Activated T-helper 17 cell treated with anti-CD3 and anti-CD28 coated beads, Interleukin-2, amount 50 U/mL, for 72 hours (primary cell): Measurements from ENCODE around the gene KTN1. TPM values are rescaled to one million over a fixed set of nuclear protein-coding genes. Genes with fewer than 3 reads are reported as not detected.

ENCODE experiments used
- ATAC-seq: fragments of 150-1000 bp; cut with Tn5 transposase; replicated peaks from 2 replicates; pipeline ENCODE4 v1.10.0; 2021; ENCODE audit warnings: mild to moderate bottlenecking, moderate library complexity
- H3K27ac Mint-ChIP-seq: one replicate; pipeline ENCODE4 v1.8.0; 2022; ENCODE audit warnings: mixed read lengths
- H3K27me3 Mint-ChIP-seq: one replicate; pipeline ENCODE4 v1.8.0; 2022; ENCODE audit warnings: mixed read lengths
- H3K36me3 Mint-ChIP-seq: one replicate; pipeline ENCODE4 v1.8.0; 2022; ENCODE audit warnings: low read depth, mild to moderate bottlenecking, mixed read lengths
- H3K4me1 Mint-ChIP-seq: one replicate; pipeline ENCODE4 v1.8.0; 2022; ENCODE audit warnings: mixed read lengths
- H3K4me3 Mint-ChIP-seq: one replicate; pipeline ENCODE4 v1.8.0; 2022; ENCODE audit warnings: mild to moderate bottlenecking, mixed read lengths
- H3K9me3 Mint-ChIP-seq: one replicate; pipeline ENCODE4 v1.8.0; 2022; ENCODE audit warnings: mixed read lengths
- total RNA-seq, 2 donors: library from RNA; stranded (reverse); gene quantifications; one replicate each; pipeline ENCODE4 v1.2.3, GENCODE V29; 2022

The KTN1 gene
- total RNA-seq, 2 donors from 2014 or later, result 93.7 to 154 TPM

- Mint-ChIP-seq H3K36me3 (no peaks in the 10 kb centered on the region), H3K9me3 (no peaks in the 10 kb centered on the region), H3K4me3 (no peak overlapping the region), H3K4me1 (no peaks in the 10 kb centered on the region), H3K27me3 (no peaks in the 10 kb centered on the region), H3K27ac (no peak overlapping the region)
- ATAC-seq, result no peak
Measured at GRCh38 chr14:55718551-55718950, 138.5 kb downstream of the KTN1 start.

DNA sequence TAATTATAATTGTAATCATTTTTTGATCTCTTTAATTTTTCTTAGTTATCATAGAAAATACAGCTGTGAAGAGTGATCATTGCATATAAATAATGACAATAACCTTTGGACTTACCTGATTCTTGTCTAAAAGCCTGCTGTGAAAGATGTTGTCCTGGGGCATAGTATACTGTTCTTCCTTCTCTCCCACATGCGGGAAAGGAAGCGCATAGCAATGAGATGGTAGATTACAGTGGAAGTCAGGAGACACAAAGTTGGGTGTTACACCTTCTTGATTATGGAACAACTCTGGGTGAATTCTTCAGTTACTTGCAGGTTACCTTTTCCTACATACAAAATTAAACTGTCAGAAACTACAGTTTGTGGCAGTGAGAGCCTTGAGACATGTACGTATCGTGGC is 140.8 kb downstream of the KTN1 start:
- no peaks in the 10 kb centered on the region for H3K27me3 Mint-ChIP-seq
- H3K9me3 Mint-ChIP-seq, result no peaks in the 10 kb centered on the region
- no peaks in the 10 kb centered on the region for H3K36me3 Mint-ChIP-seq
- H3K4me1 Mint-ChIP-seq, result no peaks in the 10 kb centered on the region
- no peak for ATAC-seq
- H3K27ac Mint-ChIP-seq, result no peak overlapping the region
- H3K4me3 Mint-ChIP-seq, result no peak overlapping the region

DNA sequence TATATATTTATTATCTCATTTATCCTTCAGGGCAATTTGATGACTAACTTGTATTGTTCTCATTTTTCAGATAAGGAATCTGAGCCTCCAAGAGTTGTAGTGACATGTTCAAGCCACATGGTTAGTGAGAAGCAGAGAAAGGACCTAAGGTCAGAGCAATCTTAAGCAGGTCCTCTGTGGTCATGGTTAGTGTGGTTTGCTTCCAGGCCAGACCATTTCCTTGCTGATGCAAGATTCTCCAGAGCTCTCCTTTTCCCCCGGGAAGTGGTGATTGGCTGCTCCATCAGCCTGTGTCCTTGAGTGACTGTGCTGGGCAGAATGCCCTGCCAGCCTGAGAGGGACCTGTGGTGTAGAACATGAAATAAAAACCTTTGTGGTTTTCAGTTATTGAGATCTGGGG is 141.3 kb downstream of the KTN1 start:
- H3K27me3 Mint-ChIP-seq, result no peaks in the 10 kb centered on the region
- H3K9me3 Mint-ChIP-seq, result no peaks in the 10 kb centered on the region

DNA sequence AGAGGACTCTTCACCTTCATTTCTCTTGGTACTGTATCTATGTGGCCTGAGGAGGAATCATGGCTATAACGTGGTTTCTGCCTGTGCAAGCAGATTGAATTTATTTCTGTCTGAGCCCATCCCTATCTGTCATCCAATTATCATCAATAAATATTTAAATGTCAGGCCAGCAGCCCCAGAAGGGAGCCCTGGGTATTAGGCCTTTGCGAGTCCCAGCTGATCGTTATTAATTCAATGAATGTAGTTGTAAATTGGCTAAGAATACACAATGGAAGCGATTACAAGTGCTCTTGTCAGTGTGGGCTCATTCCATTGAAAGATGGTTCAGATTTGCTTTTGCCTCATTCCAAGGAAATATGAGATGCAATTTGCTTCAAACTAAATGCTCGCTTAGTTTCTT is 142.0 kb downstream of the KTN1 start:
- Mint-ChIP-seq H3K4me1 (no peaks in the 10 kb centered on the region), H3K9me3 (no peaks in the 10 kb centered on the region), H3K4me3 (no peak overlapping the region)

More for the DNA sequence above, 141.3 kb downstream of the KTN1 start:
- Mint-ChIP-seq H3K4me3 (no peak overlapping the region), H3K27ac (no peak overlapping the region), H3K4me1 (no peaks in the 10 kb centered on the region), H3K36me3 (no peaks in the 10 kb centered on the region)
- peak; percentile 14 for ATAC-seq

GRCh38 chr14:55724736-55725135 is 144.7 kb downstream of the KTN1 start:
- Mint-ChIP-seq H3K27ac (no peak overlapping the region), H3K36me3 (no peaks in the 10 kb centered on the region), H3K9me3 (no peaks in the 10 kb centered on the region), H3K4me1 (no peaks in the 10 kb centered on the region), H3K4me3 (no peak overlapping the region), H3K27me3 (no peaks in the 10 kb centered on the region)
- no peak for ATAC-seq

More for the DNA sequence above, 142.0 kb downstream of the KTN1 start:
- ATAC-seq, result no peak
- H3K36me3 Mint-ChIP-seq, result no peaks in the 10 kb centered on the region
- no peaks in the 10 kb centered on the region for H3K27me3 Mint-ChIP-seq
- no peak overlapping the region for H3K27ac Mint-ChIP-seq

- H3K4me3 Mint-ChIP-seq, result no peak overlapping the region
- H3K4me1 Mint-ChIP-seq, result peaks cover 5% of the 10 kb centered on the region
- H3K9me3 Mint-ChIP-seq, result no peaks in the 10 kb centered on the region
- H3K27me3 Mint-ChIP-seq, result no peaks in the 10 kb centered on the region
- no peak for ATAC-seq
- H3K27ac Mint-ChIP-seq, result no peak overlapping the region
- no peaks in the 10 kb centered on the region for H3K36me3 Mint-ChIP-seq
Measured at GRCh38 chr14:55730592-55731310, 150.7 kb downstream of the KTN1 start.

- no peaks in the 10 kb centered on the region for H3K36me3 Mint-ChIP-seq
- H3K4me1 Mint-ChIP-seq, result peaks cover 5% of the 10 kb centered on the region
- no peak for ATAC-seq
- no peak overlapping the region for H3K27ac Mint-ChIP-seq
- H3K4me3 Mint-ChIP-seq, result no peak overlapping the region
- peaks cover 3% of the 10 kb centered on the region for H3K9me3 Mint-ChIP-seq
- no peaks in the 10 kb centered on the region for H3K27me3 Mint-ChIP-seq
Measured at GRCh38 chr14:55731311-55731872, 151.4 kb downstream of the KTN1 start.

DNA sequence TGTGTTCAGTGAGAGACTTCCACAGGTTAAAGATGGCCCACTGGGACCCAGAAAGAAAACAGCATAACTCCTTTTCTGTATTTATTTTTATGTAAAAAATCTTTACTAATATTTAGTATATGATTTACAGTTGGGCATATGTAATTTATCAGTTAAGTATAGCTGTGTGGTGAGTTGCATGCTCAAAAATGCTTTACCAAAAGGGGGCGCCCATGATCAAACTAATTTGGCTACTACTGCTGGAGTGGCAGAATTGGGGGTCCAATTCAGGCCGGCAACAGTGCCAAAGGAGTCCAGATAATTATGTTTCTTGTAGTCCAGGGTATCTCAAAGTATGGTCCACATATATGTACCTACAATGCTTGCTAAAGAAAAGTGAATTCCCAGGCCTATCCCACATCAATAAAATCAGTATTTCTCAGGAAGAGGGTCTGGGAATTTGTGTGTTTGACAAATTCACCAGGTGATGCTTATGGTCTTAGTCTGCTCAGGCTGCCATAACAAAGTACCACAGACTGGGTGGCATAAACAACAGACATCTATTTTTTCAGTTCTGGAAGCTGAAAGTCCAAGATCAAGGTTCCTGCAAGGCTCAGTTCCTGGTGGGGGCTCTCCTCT is 152.0 kb downstream of the KTN1 start:
- peak; percentile 48 for ATAC-seq
- no peak overlapping the region for H3K27ac Mint-ChIP-seq

GRCh38 chr14:55733599-55733998 is 153.6 kb downstream of the KTN1 start:
- no peak for ATAC-seq
- Mint-ChIP-seq H3K27ac (peak overlapping the region; percentile 42), H3K36me3 (no peaks in the 10 kb centered on the region), H3K4me3 (no peak overlapping the region), H3K9me3 (peaks cover 8% of the 10 kb centered on the region), H3K4me1 (peaks cover 5% of the 10 kb centered on the region), H3K27me3 (no peaks in the 10 kb centered on the region)

More for the DNA sequence above, 152.0 kb downstream of the KTN1 start:
- Mint-ChIP-seq H3K36me3 (no peaks in the 10 kb centered on the region), H3K27me3 (no peaks in the 10 kb centered on the region), H3K4me3 (no peak overlapping the region), H3K9me3 (peaks cover 8% of the 10 kb centered on the region), H3K4me1 (peaks cover 5% of the 10 kb centered on the region)

Other genes starting within 250 kb of the KTN1 start
- 1 to 10 TPM; 6.2 to 8.0 TPM for gene ATG14, start 168.4 kb upstream of the KTN1 start, total RNA-seq
- not detected for gene TBPL2, start 139.6 kb upstream of the KTN1 start, total RNA-seq